Astrocyte (in vitro differentiated cells and primary cell): Measurements from ENCODE around the gene PIH1D2.

Experiments
- EZH2 ChIP-seq: IDR thresholded peaks from 2 replicates; pipeline ENCODE4 v1.6.1; 2012; ENCODE audit warnings: mild to moderate bottlenecking, low read length, inconsistent platforms; ENCODE audit not compliant: insufficient read depth
- TF ChIP-seq, protein P1 (sequence below): IDR thresholded peaks from 2 replicates; pipeline ENCODE4 v1.5.1; 2011; ENCODE audit warnings: low read depth, mild to moderate bottlenecking, inconsistent platforms, low read length, moderate library complexity; ENCODE audit not compliant: insufficient read depth

DNA sequence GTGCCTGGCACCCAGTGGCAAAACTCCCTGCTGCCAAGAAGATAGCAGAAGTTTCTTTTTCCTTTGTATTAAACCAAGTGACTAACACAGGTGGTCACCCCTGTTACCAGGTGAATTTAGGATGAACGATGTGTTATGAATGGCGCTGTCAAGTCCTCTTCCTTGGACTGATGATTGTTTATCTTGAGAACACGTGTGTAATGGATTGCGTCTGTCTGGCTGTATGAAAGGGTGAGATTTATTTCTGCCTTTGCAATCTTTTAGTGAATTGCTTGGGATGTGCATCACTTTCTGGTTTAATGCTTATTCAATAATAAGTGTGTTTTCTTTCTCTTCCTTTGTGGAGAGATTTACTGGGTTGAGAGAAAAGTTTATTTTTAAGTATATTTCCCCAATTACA, 49.3 kb upstream of the PIH1D2 start:
- TF ChIP-seq, protein P1, sequence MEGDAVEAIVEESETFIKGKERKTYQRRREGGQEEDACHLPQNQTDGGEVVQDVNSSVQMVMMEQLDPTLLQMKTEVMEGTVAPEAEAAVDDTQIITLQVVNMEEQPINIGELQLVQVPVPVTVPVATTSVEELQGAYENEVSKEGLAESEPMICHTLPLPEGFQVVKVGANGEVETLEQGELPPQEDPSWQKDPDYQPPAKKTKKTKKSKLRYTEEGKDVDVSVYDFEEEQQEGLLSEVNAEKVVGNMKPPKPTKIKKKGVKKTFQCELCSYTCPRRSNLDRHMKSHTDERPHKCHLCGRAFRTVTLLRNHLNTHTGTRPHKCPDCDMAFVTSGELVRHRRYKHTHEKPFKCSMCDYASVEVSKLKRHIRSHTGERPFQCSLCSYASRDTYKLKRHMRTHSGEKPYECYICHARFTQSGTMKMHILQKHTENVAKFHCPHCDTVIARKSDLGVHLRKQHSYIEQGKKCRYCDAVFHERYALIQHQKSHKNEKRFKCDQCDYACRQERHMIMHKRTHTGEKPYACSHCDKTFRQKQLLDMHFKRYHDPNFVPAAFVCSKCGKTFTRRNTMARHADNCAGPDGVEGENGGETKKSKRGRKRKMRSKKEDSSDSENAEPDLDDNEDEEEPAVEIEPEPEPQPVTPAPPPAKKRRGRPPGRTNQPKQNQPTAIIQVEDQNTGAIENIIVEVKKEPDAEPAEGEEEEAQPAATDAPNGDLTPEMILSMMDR = no peak
- no peak for TF ChIP-seq EZH2
